ENCODE measurements around the gene ARSK.
"Not testable (repeated sequence)": the region's sequence is repeated elsewhere in the genome, so short reads cannot be mapped to it uniquely, and the experiment has no call there.

Gene ARSK

GRCh38 chr5:95621839-95622629 lies 67.1 kb downstream of the ARSK start:
- DNase-seq = no peak

- DNase-seq = no peak
These were observed 68.8 kb downstream of the ARSK start for GRCh38 chr5:95623706-95624105.

GRCh38 chr5:95624368-95624767 lies 69.5 kb downstream of the ARSK start:
- no peak for DNase-seq

DNA sequence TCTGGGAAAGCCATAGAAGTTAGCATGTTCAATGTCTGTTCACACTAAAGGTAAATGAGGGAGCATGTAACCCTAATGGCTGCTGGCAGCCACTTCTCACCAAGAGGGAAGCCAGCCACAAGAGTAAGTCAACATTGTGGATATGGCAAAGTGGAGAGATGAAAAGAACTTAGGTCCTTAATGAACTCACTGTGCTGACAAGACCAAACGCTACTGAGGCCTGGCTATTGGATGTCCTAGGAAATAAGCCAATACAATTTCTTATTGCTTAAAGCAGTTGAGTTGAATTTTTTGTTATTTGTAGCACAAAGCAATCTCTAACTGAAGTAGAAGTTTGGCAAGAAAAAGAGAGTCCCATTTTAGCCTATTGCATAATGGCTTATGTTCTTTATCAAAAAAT lies 71.8 kb downstream of the ARSK start:
- DNase-seq = no peak

DNA sequence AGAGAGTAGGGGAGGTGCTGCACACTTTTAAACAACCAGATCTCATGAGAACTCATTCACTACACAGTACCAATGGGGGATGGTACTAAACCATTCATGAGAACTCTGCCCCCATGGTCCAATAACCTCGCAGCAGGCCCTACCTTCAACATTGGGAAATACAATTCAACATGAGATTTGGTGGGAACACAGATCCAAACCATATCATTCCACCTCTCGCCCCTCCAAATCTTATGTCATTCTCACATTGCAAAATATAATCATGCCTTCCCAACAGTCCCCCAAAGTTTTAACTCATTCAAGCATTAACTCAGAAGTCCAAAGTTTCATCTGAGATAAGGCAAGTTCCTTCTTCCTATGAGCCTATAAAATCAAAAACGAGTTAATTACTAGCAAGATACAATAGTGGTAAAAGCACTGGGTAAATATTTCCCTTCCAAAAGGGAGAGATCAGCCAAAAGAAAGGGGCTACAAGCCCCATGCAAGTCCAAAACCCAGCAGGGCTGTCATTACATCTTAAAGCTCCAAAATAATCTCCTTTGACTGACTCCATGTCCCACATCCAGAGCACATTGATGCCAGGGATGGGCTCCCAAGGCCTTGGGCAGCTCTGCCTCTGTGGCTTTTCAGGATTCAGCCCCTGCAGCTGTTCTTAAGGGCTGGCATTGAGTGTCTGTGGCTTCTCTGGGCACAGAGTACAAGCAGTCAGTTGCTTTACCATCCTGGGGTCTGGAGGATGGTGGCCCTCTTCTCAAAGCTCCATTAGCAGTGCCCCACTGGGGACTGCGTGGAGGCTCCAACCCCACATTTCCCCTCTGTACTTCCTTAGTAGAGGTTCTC lies 73.3 kb downstream of the ARSK start:
- no peak for DNase-seq

DNA sequence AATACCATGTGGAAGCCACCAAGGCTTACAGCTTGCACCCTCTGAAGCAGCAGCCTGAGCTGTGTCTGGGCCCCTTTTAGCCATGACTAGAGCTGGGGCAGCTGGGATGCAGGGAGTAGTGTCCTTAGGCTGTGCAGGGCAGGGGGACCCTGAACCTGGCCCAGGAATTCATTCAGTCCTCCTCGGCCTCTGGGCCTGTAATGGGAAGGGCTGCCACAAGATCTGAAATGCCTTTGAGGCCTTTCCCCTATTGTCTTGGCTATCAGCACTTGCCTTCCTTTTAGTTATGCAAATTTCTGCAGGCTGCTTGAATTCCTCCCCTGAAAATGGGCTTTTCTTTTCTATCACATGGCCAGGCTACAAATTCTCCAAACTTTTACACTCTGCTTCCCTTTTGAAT lies 74.0 kb downstream of the ARSK start:
- DNase-seq = no peak

- DNase-seq = no peak
These were observed 75.6 kb downstream of the ARSK start for GRCh38 chr5:95630394-95630917.

GRCh38 chr5:95631255-95631958 lies 76.5 kb downstream of the ARSK start:
- DNase-seq = no peak

GRCh38 chr5:95631991-95632675 lies 77.2 kb downstream of the ARSK start:
- DNase-seq = peak; percentile 86

DNA sequence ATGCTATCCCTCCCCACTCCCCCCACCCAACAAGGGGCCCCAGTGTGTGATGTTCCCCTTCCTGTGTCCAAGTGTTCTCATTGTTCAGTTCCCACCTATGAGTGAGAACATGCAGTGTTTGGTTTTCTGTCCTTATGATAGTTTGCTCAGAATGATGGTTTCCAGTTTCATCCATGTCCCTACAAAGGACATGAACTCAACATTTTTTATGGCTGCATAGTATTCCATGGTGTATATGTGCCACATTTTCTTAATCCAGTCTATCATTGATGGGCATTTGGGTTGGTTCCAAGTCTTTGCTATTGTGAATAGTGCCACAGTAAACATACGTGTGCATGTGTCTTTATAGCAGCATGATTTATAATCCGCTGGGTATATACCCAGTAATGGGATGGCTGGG lies 78.0 kb downstream of the ARSK start:
- not testable (repeated sequence) for DNase-seq

DNA sequence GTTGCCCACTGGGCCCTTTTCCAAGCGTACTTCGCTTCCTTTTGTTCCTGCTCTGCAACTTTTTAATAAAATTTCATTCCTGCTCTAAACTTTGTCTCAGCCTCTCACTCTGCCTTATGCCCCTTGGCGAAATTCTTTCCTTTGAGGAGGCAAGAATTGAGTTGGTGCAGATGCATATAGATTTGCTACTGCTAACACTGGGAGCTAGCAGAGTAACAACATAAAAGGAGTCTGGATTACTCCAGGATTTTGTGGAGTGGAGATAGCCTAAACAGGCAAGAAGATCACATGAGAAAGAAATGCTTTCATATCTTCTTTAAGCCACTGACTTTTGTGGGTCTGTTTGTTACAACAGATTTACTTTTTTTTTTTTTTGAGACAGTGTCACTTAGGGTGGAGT lies 78.8 kb downstream of the ARSK start:
- DNase-seq = no peak

DNA sequence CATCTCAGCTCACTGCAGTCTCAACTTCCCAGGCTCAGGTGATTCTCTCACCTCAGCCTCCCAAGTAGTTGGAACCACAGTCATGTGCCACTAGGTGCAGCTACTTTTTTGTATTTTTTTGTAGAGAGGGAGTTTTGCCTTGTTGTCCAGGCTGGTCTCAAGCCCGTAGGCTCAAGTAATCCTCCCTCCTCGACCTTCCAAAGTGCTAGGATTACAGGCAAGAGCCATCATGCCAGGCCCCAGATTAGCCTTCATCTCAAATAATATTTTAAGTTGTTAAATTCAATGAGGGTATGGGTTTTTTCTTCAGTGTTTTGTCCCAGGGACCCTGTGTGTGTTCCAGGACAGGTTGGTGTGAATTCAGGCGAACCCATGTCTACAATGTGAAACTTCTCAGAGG lies 79.2 kb downstream of the ARSK start:
- DNase-seq = no peak

- DNase-seq = no peak
These were observed 83.7 kb downstream of the ARSK start for GRCh38 chr5:95638632-95639031.

DNA sequence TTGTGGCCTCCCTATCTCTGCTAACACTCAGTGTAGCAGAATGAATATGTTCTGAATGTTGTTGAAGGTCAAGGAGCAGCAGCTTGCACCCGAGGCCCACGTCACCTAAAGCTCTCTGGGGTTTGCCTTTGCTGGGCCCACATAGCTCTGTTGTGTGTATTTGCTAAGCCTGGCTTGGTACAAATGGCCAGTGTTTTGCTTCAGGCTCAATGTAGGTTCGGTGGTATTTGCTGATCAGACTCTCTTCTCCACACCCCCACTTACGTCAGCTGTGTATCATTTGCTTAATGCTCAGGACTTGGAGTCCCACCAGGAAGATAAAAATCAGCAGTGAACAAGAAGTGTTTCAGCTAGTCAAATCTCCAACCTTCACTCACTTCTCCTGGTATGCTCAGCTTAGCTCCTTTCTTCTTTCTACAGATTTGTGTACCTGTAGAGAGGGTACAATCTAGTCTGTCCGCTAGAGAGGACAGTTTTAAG lies 86.9 kb downstream of the ARSK start:
- DNase-seq = no peak

- DNase-seq = no peak
These were observed 88.3 kb downstream of the ARSK start for GRCh38 chr5:95643152-95643551.

GRCh38 chr5:95644351-95645042 lies 89.6 kb downstream of the ARSK start:
- DNase-seq = peak; percentile 42

GRCh38 chr5:95646226-95646568 lies 91.3 kb downstream of the ARSK start:
- not testable (repeated sequence) for DNase-seq

GRCh38 chr5:95646569-95647431 lies 91.9 kb downstream of the ARSK start, which contains the start of gene RFESD:
Gene RFESD, plus strand, starts transcription at chr5:95646777. Its CDS starts 5,495 bp downstream, at chr5:95652272.
- DNase-seq = peak; percentile 96

DNA sequence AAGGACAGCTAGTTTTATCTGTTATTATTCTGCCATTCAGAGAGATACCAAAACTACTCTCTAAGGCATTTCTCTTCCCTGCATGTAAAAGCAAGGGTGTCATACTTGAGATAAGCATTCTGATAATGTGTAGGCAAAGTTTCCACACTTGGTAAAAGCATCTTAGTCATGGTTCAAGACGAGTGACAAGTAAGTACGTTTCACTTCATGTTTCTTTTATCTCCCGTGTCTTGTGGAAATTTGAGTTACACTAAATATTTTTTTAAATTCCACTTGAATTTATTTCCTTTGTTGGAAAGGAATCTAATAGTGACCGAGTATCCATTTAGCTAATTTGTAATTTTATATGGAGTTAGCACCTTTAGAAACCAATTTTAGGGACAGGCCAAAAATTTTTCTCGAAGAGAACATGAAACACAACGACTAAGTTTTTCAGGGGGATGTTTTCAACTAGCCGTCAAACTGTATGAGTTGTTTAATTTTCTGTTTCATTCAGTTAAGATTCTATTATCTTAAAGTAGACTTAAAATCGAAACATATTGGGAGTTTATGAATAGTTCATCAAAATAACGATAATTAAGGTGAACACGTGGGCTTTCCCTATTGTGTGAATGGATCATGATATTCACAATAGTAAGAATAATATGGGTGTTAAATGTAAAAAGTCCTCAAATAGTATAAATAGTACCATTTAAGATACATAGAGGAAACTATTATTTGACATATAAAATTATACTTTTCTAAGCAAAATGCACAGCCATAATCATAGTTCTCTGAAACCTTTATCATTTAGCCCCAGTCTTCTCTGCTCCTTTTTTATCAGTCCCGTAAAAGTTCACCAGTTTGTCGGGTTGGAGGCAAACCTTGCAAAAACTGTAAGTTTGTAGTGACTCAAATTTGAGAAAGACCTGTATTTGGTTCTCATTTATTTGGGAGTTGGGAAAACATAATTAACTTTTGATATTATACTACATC lies 93.3 kb downstream of the ARSK start:
- no peak for DNase-seq

GRCh38 chr5:95649274-95649673 lies 94.4 kb downstream of the ARSK start:
- no peak for DNase-seq

All from stimulated activated CD4-positive, alpha-beta T cell treated with anti-CD3 and anti-CD28 coated beads, Interleukin-1b, Interleukin-23, amount 100 ng/mL, for 48 hours (primary cell).